MCF 10A (cell line): ENCODE measurements around the gene RNF225. TPM values are rescaled to one million over a fixed set of nuclear protein-coding genes. Genes with fewer than 3 reads are reported as not detected.

Experiments
- microRNA-seq: library from miRNA; unstranded; fragments of <30 nt; microRNA quantifications from one replicate; pipeline ENCODE4 v1.2.0, GENCODE V29; 2022
- total RNA-seq: library from RNA; stranded (reverse); gene quantifications from 2 replicates; pipeline ENCODE4 v1.2.3, GENCODE V29; 2022

Gene RNF225
- total RNA-seq, 1 experiment from 2014 or later = 0.63 TPM

Small RNAs within 50 kb of the gene (microRNA-seq; reads per million reads assigned to microRNA genes)
- 1.2 reads per million for gene MIR4754

Other genes with a start within 250 kb of the RNF225 start
- 2.8 and 2.9 TPM in 2 replicates for gene ZNF329, start 244.9 kb upstream of the RNF225 start, total RNA-seq
- gene ZNF274, start 212.6 kb upstream of the RNF225 start, total RNA-seq = 21.1 and 27.1 TPM in 2 replicates
- gene ZNF544, start 166.7 kb upstream of the RNF225 start, total RNA-seq = 39.4 and 42.3 TPM in 2 replicates
- 4.9 and 5.1 TPM in 2 replicates for gene ZNF8, start 116.7 kb upstream of the RNF225 start, total RNA-seq
- gene ERVK3-1, start 90.3 kb upstream of the RNF225 start, total RNA-seq = 63.1 and 64.6 TPM in 2 replicates
- gene ZSCAN22, start 68.7 kb upstream of the RNF225 start, total RNA-seq = 3.8 and 4.7 TPM in 2 replicates
- 6.4 and 7.0 TPM in 2 replicates for gene A1BG, start 42.2 kb upstream of the RNF225 start, total RNA-seq
- gene ZNF497, start 32.9 kb upstream of the RNF225 start, total RNA-seq = 3.2 and 3.9 TPM in 2 replicates
- 1.5 and 1.7 TPM in 2 replicates for gene ZNF837, start 14.6 kb upstream of the RNF225 start, total RNA-seq
- 1,779 and 1,872 TPM in 2 replicates for gene RPS5, start 8.4 kb upstream of the RNF225 start, total RNA-seq
- gene ZNF584, start 13.0 kb downstream of the RNF225 start, total RNA-seq = 14.6 and 18.1 TPM in 2 replicates
- not detected in 2 replicates for gene ZNF132, start 44.5 kb downstream of the RNF225 start, total RNA-seq
- 4.7 and 7.2 TPM in 2 replicates for gene ZNF324B, start 56.0 kb downstream of the RNF225 start, total RNA-seq
- 6.5 and 7.9 TPM in 2 replicates for gene ZNF324, start 71.4 kb downstream of the RNF225 start, total RNA-seq
- gene ZNF446, start 80.7 kb downstream of the RNF225 start, total RNA-seq = 8.3 and 10.3 TPM in 2 replicates
- gene SLC27A5, start 116.3 kb downstream of the RNF225 start, total RNA-seq = 14.7 and 22.5 TPM in 2 replicates
- gene ZBTB45, start 124.2 kb downstream of the RNF225 start, total RNA-seq = 12.8 and 15.0 TPM in 2 replicates
- 236 and 290 TPM in 2 replicates for gene TRIM28, start 148.4 kb downstream of the RNF225 start, total RNA-seq
- gene CHMP2A, start 159.4 kb downstream of the RNF225 start, total RNA-seq = 154 and 184 TPM in 2 replicates
- 149 and 158 TPM in 2 replicates for gene UBE2M, start 163.0 kb downstream of the RNF225 start, total RNA-seq
- 50.7 and 51.9 TPM in 2 replicates for gene MZF1, start 177.7 kb downstream of the RNF225 start, total RNA-seq